Measurements from ENCODE around the gene PLAAT5.

Gene PLAAT5, protein sequence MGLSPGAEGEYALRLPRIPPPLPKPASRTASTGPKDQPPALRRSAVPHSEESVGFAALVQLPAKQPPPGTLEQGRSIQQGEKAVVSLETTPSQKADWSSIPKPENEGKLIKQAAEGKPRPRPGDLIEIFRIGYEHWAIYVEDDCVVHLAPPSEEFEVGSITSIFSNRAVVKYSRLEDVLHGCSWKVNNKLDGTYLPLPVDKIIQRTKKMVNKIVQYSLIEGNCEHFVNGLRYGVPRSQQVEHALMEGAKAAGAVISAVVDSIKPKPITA

GRCh38 chr11:63490551-63491239, at the start of gene PLAAT5:
PLAAT5 (minus strand) TSS chr11:63491167; CDS start chr11:63491034, 133 bp downstream.
- DNase-seq (ENCODE audit: low read depth), result no peak
- H3K4me3 ChIP-seq (replicated peaks; ENCODE audit: low read depth, low read length), result peak within 1 kb of the TSS; percentile 49

DNA sequence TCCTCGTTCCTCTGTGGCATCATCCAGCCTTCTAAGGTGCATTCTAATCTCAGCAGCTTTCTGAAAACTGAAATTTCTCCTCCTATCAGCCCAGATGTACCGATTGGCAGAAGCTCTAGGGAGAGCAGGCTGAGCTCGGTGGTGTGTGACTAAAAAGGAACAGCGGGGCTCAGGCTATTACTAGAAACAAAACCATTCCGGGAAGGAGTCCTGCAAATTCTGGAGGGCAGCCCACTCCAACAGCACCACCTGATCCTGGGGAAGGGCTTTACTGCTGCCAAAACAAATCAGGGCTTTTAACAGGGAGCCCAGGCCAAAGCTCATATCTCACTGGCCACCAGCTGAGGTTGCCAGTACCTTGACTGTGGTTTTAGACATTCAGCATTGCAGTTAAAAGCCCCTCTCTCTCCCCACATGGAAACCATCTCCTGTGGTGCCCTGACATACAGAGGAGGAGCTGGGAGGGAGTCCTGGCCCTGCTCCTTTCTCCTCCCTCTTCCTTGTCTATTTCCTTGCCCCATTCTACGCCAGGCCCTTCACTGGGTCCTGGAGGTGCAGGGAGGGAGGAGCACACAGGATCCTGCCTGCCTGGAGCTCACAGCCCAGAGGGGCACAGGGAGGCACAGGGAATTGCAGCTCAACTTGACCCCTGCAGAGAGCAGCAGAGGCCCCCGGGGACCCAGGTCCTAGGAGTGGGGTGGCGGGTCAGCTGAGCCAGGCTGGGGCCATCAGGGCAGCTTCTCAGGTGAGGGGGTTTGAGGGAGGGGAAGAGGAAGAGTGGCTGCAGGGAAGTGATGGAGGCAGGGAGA, 46.5 kb upstream of the PLAAT5 start:
- peak overlapping the region; percentile 48 for H3K4me3 ChIP-seq (replicated peaks; ENCODE audit: low read depth, low read length)
- TF ChIP-seq, protein P1, sequence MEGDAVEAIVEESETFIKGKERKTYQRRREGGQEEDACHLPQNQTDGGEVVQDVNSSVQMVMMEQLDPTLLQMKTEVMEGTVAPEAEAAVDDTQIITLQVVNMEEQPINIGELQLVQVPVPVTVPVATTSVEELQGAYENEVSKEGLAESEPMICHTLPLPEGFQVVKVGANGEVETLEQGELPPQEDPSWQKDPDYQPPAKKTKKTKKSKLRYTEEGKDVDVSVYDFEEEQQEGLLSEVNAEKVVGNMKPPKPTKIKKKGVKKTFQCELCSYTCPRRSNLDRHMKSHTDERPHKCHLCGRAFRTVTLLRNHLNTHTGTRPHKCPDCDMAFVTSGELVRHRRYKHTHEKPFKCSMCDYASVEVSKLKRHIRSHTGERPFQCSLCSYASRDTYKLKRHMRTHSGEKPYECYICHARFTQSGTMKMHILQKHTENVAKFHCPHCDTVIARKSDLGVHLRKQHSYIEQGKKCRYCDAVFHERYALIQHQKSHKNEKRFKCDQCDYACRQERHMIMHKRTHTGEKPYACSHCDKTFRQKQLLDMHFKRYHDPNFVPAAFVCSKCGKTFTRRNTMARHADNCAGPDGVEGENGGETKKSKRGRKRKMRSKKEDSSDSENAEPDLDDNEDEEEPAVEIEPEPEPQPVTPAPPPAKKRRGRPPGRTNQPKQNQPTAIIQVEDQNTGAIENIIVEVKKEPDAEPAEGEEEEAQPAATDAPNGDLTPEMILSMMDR (IDR thresholded peaks at IDR 0.05; ENCODE audit: low read length, missing control alignments), result no peak
- peak; percentile 83 for DNase-seq (ENCODE audit: low read depth)

More at GRCh38 chr11:63490551-63491239, at the start of gene PLAAT5:
- TF ChIP-seq, protein P1 (IDR thresholded peaks at IDR 0.05; ENCODE audit: low read length, missing control alignments), result no peak

DNA sequence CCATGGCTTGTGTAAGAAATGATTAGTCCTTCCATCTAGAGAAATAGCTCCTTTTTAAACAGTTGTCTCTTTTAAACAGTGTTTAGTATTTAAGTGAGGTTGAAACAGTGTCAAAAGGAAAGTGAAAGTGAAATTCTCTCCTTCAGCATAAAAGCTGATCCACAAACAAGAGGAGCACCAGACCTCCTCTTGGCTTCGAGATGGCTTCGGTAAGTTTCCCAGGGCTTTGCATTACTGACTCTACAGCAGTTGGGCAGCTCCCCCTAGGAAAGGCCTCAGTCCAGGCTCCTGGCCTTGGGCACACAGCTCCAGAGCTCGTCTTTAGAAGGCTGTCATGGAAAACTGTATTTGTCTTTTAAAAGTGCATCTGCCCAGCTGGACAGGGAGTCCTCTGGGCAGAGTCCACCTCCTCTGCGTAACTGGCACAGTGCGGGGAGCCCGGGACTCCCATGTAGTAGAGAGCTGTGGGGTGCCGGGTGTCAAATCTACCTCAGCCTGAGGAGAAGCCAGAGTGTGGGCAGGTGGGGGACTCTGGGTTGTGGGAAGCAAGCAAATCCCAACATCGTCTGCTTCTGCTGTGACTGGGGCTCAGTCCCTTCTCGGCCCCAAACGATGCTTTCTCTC, 45.8 kb upstream of the PLAAT5 start, which contains the start of gene PLAAT4:
PLAAT4 (plus strand) TSS at position 140 of the 624 bp plus-strand sequence; CDS start at position 201, 61 bp downstream.
- TF ChIP-seq, protein P1 (IDR thresholded peaks at IDR 0.05; ENCODE audit: low read length, missing control alignments), result peak; percentile 1
- peak within 1 kb of the TSS; percentile 48 for H3K4me3 ChIP-seq (replicated peaks; ENCODE audit: low read depth, low read length)
- peak; percentile 65 for DNase-seq (ENCODE audit: low read depth)

DNA sequence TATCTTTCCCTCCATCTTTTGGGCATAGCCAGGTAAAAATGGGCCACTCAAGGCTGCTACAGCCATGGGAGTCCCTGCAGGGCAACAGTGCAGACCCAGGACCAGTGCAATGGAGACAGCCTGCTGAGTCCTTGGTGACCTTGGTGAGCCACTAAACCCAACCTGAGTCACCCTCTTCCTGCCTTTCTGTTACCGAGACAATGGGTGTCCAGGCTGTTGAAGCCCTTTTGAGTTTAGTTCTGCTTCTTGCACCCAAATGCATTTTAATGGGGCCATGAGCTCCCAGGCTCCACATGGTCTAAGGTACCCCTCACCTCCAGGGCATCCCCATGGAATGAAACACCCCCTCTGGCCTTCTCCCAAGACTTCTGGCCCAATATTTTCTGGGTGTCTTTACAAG, 44.8 kb upstream of the PLAAT5 start:
- no peak for DNase-seq (ENCODE audit: low read depth)
- no peak overlapping the region for H3K4me3 ChIP-seq (replicated peaks; ENCODE audit: low read depth, low read length)
- TF ChIP-seq, protein P1 (IDR thresholded peaks at IDR 0.05; ENCODE audit: low read length, missing control alignments), result no peak

GRCh38 chr11:63534895-63535461, 44.0 kb upstream of the PLAAT5 start:
- no peak for DNase-seq (ENCODE audit: low read depth)
- no peak overlapping the region for H3K4me3 ChIP-seq (replicated peaks; ENCODE audit: low read depth, low read length)
- TF ChIP-seq, protein P1 (IDR thresholded peaks at IDR 0.05; ENCODE audit: low read length, missing control alignments), result no peak

DNA sequence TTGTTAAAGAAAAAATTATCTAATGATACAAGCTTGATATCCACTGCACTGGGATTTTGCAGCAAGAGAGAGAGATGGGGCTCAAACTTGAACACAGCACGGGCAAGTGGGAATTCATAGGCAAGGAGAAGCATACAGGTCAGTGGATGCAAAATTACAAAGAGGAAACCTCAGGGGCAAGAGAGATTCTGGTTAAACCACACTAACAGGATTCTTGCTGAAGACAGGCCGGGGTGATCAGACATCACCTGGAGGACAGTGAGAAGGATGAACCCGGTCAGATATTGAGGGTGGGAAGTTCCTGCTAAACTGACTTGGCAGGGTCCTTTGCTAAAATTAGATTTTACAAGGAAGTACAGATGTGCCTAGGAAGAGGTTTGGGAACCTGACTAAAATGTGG, 43.1 kb upstream of the PLAAT5 start:
- no peak for DNase-seq (ENCODE audit: low read depth)
- TF ChIP-seq, protein P1 (IDR thresholded peaks at IDR 0.05; ENCODE audit: low read length, missing control alignments), result no peak
- H3K4me3 ChIP-seq (replicated peaks; ENCODE audit: low read depth, low read length), result no peak overlapping the region
